22Rv1 (cell line): ENCODE data around the gene RIT1.

Source experiments
- ZFX ChIP-seq: fragments of 450-650 bp; IDR thresholded peaks from 2 replicates; pipeline ENCODE4 v1.6.1; 2017; ENCODE audit warnings: antibody characterized with exemption, borderline replicate concordance
- TF ChIP-seq, protein P1 (sequence below): fragments of 450-650 bp; IDR thresholded peaks from 2 replicates; pipeline ENCODE4 v1.5.1; 2017; ENCODE audit warnings: mild to moderate bottlenecking

DNA sequence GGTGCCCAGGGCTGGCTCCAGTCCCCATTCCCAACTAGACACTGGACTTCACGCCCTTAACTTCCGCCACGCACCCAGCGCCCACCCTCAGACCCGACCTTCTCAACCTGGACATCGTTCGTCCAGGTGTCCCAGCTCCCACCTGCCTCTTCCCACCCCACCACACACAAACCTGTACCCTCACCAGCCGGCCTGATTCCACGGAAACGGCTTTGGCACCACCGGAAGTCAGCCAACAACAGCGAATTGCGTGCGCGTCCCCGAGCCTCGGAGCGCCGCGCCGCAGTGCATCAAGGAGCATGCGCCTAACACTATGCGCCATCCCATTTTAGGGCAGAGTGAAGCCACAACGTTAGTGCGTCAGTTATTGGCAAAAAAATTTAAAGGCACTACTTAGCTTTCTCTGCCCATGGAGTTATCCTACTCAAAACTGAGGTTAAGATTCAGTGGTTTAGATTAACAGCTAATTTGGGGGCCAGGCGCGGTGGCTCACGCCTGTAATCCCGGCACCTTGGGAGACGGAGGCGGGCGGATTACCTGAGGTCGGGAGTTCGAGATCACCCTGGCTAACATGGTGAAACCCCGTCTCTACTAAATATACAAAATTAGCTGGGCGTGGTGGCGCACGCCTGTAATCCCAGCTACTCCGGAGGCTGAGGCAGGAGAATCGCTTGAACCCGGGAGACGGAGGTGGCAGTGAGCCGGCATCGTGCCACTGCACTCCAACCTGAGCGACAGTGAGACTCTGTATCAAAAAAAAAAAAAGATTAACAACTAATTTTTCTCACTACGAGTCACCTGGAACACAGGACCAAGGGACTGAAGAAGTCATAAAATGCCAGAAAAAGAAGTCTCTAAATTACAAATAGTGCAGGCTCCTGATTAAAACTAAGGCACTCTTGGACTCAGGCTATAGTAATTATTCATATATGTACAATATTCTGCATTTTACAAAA lies 53.9 kb downstream of the RIT1 start, which contains the start of gene GON4L:
- TF ChIP-seq, protein P1, sequence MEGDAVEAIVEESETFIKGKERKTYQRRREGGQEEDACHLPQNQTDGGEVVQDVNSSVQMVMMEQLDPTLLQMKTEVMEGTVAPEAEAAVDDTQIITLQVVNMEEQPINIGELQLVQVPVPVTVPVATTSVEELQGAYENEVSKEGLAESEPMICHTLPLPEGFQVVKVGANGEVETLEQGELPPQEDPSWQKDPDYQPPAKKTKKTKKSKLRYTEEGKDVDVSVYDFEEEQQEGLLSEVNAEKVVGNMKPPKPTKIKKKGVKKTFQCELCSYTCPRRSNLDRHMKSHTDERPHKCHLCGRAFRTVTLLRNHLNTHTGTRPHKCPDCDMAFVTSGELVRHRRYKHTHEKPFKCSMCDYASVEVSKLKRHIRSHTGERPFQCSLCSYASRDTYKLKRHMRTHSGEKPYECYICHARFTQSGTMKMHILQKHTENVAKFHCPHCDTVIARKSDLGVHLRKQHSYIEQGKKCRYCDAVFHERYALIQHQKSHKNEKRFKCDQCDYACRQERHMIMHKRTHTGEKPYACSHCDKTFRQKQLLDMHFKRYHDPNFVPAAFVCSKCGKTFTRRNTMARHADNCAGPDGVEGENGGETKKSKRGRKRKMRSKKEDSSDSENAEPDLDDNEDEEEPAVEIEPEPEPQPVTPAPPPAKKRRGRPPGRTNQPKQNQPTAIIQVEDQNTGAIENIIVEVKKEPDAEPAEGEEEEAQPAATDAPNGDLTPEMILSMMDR: no peak
- TF ChIP-seq ZFX: no peak
